Astrocyte (in vitro differentiated cells and primary cell): ENCODE measurements around the gene HECTD4. TPM values are rescaled to one million over a fixed set of nuclear protein-coding genes. Genes with fewer than 3 reads are reported as not detected.
A peak's percentile ranks its signal among the peaks of the same experiment; 100 is the strongest.

Experiments
- DNase-seq: peaks from one replicate; pipeline ENCODE4 v3.0.0-alpha.2; 2010; ENCODE audit warnings: low read depth
- FAIRE-seq: peaks from 2 replicates; lab custom pipeline; 2011; peaks lifted over from hg19 to GRCh38; lab: Jason Lieb, UNC
- H2AFZ ChIP-seq: 2 replicates; pipeline ENCODE4 v1.6.0; 2012; ENCODE audit warnings: low read depth, low read length, inconsistent platforms
- H3K27ac ChIP-seq: 2 replicates; pipeline ENCODE4 v1.5.1; 2011; ENCODE audit warnings: low read depth, low read length, inconsistent platforms
- H3K27me3 ChIP-seq: 2 replicates; pipeline ENCODE4 v1.6.0; 2011; ENCODE audit warnings: low read length, inconsistent platforms; ENCODE audit not compliant: insufficient read depth
- H3K36me3 ChIP-seq: 2 replicates; pipeline ENCODE4 v1.5.1; 2011; ENCODE audit warnings: low read length, inconsistent platforms; ENCODE audit not compliant: insufficient read depth
- H3K4me1 ChIP-seq: 2 replicates; pipeline ENCODE4 v1.5.1; 2011; ENCODE audit warnings: low read length, inconsistent platforms; ENCODE audit not compliant: insufficient read depth
- H3K4me2 ChIP-seq: 2 replicates; pipeline ENCODE4 v1.6.0; 2012; ENCODE audit warnings: low read length, inconsistent platforms
- H3K4me3 ChIP-seq: 2 replicates; pipeline ENCODE4 v1.5.1; 2011; ENCODE audit warnings: low read depth, mild to moderate bottlenecking, low read length, inconsistent platforms; ENCODE audit not compliant: insufficient read depth
- H3K79me2 ChIP-seq: 2 replicates; pipeline ENCODE4 v1.6.0; 2012; ENCODE audit warnings: mild to moderate bottlenecking, low read length, inconsistent platforms; ENCODE audit not compliant: insufficient read depth
- H3K9ac ChIP-seq: 2 replicates; pipeline ENCODE4 v1.6.0; 2012; ENCODE audit warnings: mild to moderate bottlenecking, low read length, inconsistent platforms
- H3K9me3 ChIP-seq: 2 replicates; pipeline ENCODE4 v1.5.1; 2012; ENCODE audit warnings: low read depth, mild to moderate bottlenecking, low read length, inconsistent platforms; ENCODE audit not compliant: insufficient read depth
- H4K20me1 ChIP-seq: 2 replicates; pipeline ENCODE4 v1.6.0; 2012; ENCODE audit warnings: low read length, inconsistent platforms; ENCODE audit not compliant: insufficient read depth
- H3K27ac Mint-ChIP-seq: one replicate; pipeline ENCODE4 v1.8.0; 2021; ENCODE audit warnings: mild to moderate bottlenecking, mixed read lengths; ENCODE audit not compliant: unreplicated experiment
- H3K27me3 Mint-ChIP-seq: one replicate; pipeline ENCODE4 v1.8.0; 2021; ENCODE audit warnings: low read depth, mixed read lengths; ENCODE audit not compliant: unreplicated experiment
- H3K36me3 Mint-ChIP-seq: one replicate; pipeline ENCODE4 v1.8.0; 2021; ENCODE audit warnings: low read depth, mixed read lengths; ENCODE audit not compliant: unreplicated experiment
- H3K4me1 Mint-ChIP-seq: one replicate; pipeline ENCODE4 v1.8.0; 2021; ENCODE audit warnings: low read depth, mixed read lengths; ENCODE audit not compliant: unreplicated experiment
- H3K4me3 Mint-ChIP-seq: one replicate; pipeline ENCODE4 v1.8.0; 2021; ENCODE audit warnings: mild to moderate bottlenecking, moderate library complexity, mixed read lengths; ENCODE audit not compliant: unreplicated experiment
- H3K9me3 Mint-ChIP-seq: one replicate; pipeline ENCODE4 v1.8.0; 2021; ENCODE audit warnings: mild to moderate bottlenecking, mixed read lengths; ENCODE audit not compliant: unreplicated experiment
- EZH2 ChIP-seq: IDR thresholded peaks from 2 replicates; pipeline ENCODE4 v1.6.1; 2012; ENCODE audit warnings: mild to moderate bottlenecking, low read length, inconsistent platforms; ENCODE audit not compliant: insufficient read depth
- total RNA-seq: library from RNA; stranded (reverse); gene quantifications from 2 replicates; pipeline ENCODE4 v1.2.1, GENCODE V29; 2021
- TF ChIP-seq, protein P1 (sequence below): IDR thresholded peaks from 2 replicates; pipeline ENCODE4 v1.5.1; 2011; ENCODE audit warnings: low read depth, mild to moderate bottlenecking, inconsistent platforms, low read length, moderate library complexity; ENCODE audit not compliant: insufficient read depth

Gene HECTD4
- total RNA-seq, 1 donor from 2014 or later = 38.9 TPM

DNA sequence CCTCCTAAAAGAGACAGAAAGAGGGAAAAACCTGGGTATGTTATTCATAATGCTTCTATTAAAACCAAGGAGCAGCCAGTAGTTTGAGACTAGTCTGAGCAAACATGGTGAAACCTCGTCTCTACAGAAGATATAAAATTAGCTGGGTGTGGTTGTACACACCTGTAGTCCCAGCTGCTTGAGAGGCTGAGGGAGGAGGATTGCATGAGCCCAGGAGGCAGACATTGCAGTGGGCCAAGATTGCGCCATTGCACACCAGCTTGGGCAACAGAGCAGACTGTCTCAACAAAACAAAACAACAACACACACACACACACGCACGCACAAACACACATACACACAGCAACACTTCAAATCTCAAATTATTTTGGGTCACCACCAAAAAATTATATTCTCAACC is 27.8 kb downstream of the HECTD4 start:
- Histone ChIP-seq H3K4me3 (no peak overlapping the region), H3K36me3 (no peaks in the 10 kb centered on the region), H3K4me2 (no peak overlapping the region), H2AFZ (no peak overlapping the region), H3K9me3 (no peaks in the 10 kb centered on the region), H4K20me1 (peaks cover 45% of the 10 kb centered on the region), H3K27ac (no peak overlapping the region), H3K4me1 (no peaks in the 10 kb centered on the region), H3K79me2 (peaks cover 52% of the 10 kb centered on the region), H3K9ac (no peak overlapping the region), H3K27me3 (no peaks in the 10 kb centered on the region)
- H3K36me3 Mint-ChIP-seq = peaks cover 1% of the 10 kb centered on the region
- H3K27me3 Mint-ChIP-seq = no peaks in the 10 kb centered on the region
- H3K9me3 Mint-ChIP-seq = peaks cover 2% of the 10 kb centered on the region
- TF ChIP-seq, protein P1, sequence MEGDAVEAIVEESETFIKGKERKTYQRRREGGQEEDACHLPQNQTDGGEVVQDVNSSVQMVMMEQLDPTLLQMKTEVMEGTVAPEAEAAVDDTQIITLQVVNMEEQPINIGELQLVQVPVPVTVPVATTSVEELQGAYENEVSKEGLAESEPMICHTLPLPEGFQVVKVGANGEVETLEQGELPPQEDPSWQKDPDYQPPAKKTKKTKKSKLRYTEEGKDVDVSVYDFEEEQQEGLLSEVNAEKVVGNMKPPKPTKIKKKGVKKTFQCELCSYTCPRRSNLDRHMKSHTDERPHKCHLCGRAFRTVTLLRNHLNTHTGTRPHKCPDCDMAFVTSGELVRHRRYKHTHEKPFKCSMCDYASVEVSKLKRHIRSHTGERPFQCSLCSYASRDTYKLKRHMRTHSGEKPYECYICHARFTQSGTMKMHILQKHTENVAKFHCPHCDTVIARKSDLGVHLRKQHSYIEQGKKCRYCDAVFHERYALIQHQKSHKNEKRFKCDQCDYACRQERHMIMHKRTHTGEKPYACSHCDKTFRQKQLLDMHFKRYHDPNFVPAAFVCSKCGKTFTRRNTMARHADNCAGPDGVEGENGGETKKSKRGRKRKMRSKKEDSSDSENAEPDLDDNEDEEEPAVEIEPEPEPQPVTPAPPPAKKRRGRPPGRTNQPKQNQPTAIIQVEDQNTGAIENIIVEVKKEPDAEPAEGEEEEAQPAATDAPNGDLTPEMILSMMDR = no peak
- no peak for TF ChIP-seq EZH2
- peaks cover 9% of the 10 kb centered on the region for H3K4me1 Mint-ChIP-seq
- no peak for FAIRE-seq
- no peak overlapping the region for H3K4me3 Mint-ChIP-seq
- no peak overlapping the region for H3K27ac Mint-ChIP-seq
- no peak for DNase-seq

DNA sequence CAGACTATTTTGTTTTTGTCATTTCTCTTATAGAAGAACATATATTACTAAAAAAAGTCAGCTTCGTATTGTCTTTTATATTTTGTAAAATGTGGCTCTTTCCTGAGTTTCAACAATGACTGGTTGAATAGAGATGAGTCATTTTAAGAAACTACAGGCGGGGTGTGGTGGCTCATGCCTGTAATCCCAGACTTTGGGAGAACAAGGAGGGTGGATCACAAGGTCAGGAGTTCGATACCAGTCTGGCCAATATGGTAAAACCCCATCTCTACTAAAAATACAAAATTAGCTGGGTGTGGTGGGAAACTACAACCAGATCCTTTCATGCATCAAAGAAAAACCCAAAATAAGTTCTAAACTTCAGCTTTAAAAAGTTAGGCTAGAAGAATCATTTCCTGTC is 28.8 kb downstream of the HECTD4 start:
- Mint-ChIP-seq H3K4me1 (peaks cover 9% of the 10 kb centered on the region), H3K4me3 (no peak overlapping the region), H3K36me3 (peaks cover 1% of the 10 kb centered on the region), H3K27ac (peak overlapping the region; percentile 26), H3K27me3 (no peaks in the 10 kb centered on the region), H3K9me3 (peaks cover 2% of the 10 kb centered on the region)
- Histone ChIP-seq H3K9ac (no peak overlapping the region), H3K4me2 (no peak overlapping the region), H2AFZ (no peak overlapping the region), H3K36me3 (no peaks in the 10 kb centered on the region), H3K79me2 (peaks cover 57% of the 10 kb centered on the region), H3K9me3 (no peaks in the 10 kb centered on the region), H3K27ac (no peak overlapping the region), H3K4me3 (no peak overlapping the region), H3K4me1 (no peaks in the 10 kb centered on the region), H3K27me3 (no peaks in the 10 kb centered on the region), H4K20me1 (peaks cover 44% of the 10 kb centered on the region)
- TF ChIP-seq, protein P1 = no peak
- no peak for TF ChIP-seq EZH2
- FAIRE-seq (no peak), DNase-seq (peak; percentile 25)

DNA sequence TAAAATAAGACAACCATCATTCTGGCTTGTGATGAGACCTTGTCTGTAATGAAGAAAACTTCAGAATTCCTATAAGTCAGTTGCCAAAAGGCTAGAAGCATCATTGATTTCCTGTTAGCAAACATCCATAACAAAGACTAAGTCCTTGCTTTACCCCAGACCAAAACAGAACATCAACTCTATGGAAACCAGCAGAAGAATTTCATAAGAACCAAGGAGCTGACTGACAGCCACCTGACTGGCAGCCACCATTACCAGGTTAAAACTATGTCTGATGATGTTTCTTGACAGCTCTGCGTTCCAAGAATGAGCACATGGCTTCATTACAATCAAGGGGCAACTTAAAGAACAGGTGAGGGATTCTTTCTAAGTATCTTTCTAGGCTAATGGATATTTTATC is 29.3 kb downstream of the HECTD4 start:
- Histone ChIP-seq H3K9ac (no peak overlapping the region), H4K20me1 (peaks cover 44% of the 10 kb centered on the region), H3K4me2 (no peak overlapping the region), H3K4me3 (no peak overlapping the region), H3K79me2 (peaks cover 61% of the 10 kb centered on the region), H3K36me3 (no peaks in the 10 kb centered on the region), H3K27me3 (no peaks in the 10 kb centered on the region), H3K27ac (no peak overlapping the region), H3K4me1 (no peaks in the 10 kb centered on the region), H3K9me3 (no peaks in the 10 kb centered on the region), H2AFZ (no peak overlapping the region)
- Mint-ChIP-seq H3K4me1 (peaks cover 11% of the 10 kb centered on the region), H3K27ac (no peak overlapping the region), H3K4me3 (no peak overlapping the region), H3K27me3 (no peaks in the 10 kb centered on the region), H3K9me3 (peaks cover 2% of the 10 kb centered on the region), H3K36me3 (peaks cover 1% of the 10 kb centered on the region)
- TF ChIP-seq, protein P1 = no peak
- no peak for TF ChIP-seq EZH2
- FAIRE-seq (no peak), DNase-seq (no peak)
